H1 (cell line): ENCODE data around the gene API5. TPM values are rescaled to one million over a fixed set of nuclear protein-coding genes. Genes with fewer than 3 reads are reported as not detected.

Experiments
- CHD1 ChIP-seq: IDR thresholded peaks from 2 replicates; pipeline ENCODE4 v1.6.1; 2012; ENCODE audit warnings: low read depth, low read length, improper control_type of control experiment
- KDM4A ChIP-seq: IDR thresholded peaks from one replicate; pipeline ENCODE4 v1.7.1; 2012; ENCODE audit warnings: low read depth, mild to moderate bottlenecking, moderate library complexity, low read length, inconsistent platforms; ENCODE audit not compliant: severe bottlenecking
- PHF8 ChIP-seq: fragments of 200-600 bp; sonication (generic); conservative IDR thresholded peaks from 2 replicates; pipeline ENCODE4 v1.7.1; 2012; ENCODE audit warnings: low read depth, mild to moderate bottlenecking, inconsistent platforms, low read length, moderate library complexity
- SP4 ChIP-seq: IDR thresholded peaks from 2 replicates; pipeline ENCODE4 v1.6.1; 2012; ENCODE audit warnings: low read length, inconsistent platforms
- polyA plus RNA-seq, 7 experiments: library from polyadenylated mRNA; depleted of rRNA in 3 of 7; stranded (reverse) in 5 of 7; unstranded in 2 of 7; fragments of >200 nt in 5 of 7; fragments of 200-250 nt in 2 of 7; gene quantifications; 1 replicate in 5 of 7; 2 replicates in 1 of 7; 4 replicates in 1 of 7; pipeline versions ENCODE4 v1.2.1 to v1.2.3, GENCODE V29; 2011 to 2013; ENCODE audit warnings: missing spikeins in 2 of 7, mixed read lengths in 2 of 7
- total RNA-seq: library from RNA; stranded (reverse); fragmentation: NEBNext Ultra II Directional; extraction: Animal tissue kit (Norgen Biotek cat#: 25700); gene quantifications from 2 replicates; pipeline ENCODE4 v1.2.1, GENCODE V29; 2021

The API5 gene
- total and polyA plus RNA-seq, 2 of the 8 experiments (the other 6 are each of a cell fraction or from before 2014, with no cell fraction given), result 39.1 to 155 TPM

DNA sequence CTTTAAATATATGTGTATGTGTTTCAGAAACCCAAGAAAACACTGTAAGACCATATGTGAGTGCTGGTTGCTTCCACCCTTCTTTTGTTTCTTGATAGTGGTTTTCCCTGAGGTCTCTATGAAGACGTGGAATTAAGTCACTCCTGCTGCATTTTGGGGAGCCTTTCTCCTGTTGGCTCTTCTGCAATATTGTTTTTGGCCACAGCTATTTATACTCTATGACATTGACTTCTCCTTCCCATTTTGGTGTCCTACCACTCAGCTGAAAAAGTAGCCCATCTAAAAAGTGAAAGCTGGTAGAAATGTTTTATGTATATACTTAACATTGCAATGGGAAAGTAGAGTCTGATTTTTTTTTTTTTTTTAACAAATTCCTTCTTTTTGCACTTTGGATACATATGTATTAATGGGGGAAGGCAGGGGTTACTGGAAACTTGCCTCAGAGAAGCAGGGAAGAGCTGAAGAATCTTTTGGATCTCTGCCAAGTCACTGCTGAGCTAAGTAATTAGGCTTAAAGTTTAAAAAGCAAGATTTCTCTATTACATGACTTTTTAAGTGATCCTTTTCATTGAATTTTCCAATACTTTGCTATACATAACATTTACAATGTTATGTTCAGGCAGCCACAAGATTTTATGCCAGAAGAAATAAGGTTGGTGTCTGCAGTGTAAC, 48.7 kb downstream of the API5 start (continued):
- TF ChIP-seq CHD1 (no peak), PHF8 (no peak), KDM4A (no peak), SP4 (no peak)
